ENCODE measurements around the gene NXNL2. TPM values are rescaled to one million over a fixed set of nuclear protein-coding genes. Genes with fewer than 3 reads are reported as not detected.

NXNL2 gene
- total RNA-seq, 6 experiments from 2014 or later, result 5.4 to 8.8 (median 8.2) TPM

GRCh38 chr9:88572684-88573083 lies 37.7 kb downstream of the NXNL2 start:
- 0 out of 2 replicates have a peak, but pooled peaks cover 3% of the 10 kb centered on the region for H3K27me3 Mint-ChIP-seq (ENCODE audit: insufficient read depth)
- H3K27ac Mint-ChIP-seq, result no peak overlapping the region
- DNase-seq, result no peak
- H3K9me3 Mint-ChIP-seq, result no peaks in the 10 kb centered on the region
- no peak for TF ChIP-seq CTCF (IDR thresholded peaks at IDR 0.05)
- no peak overlapping the region for H3K4me3 Mint-ChIP-seq
- H3K36me3 Mint-ChIP-seq (ENCODE audit: low read depth), result peaks cover 9% of the 10 kb centered on the region
- peaks cover 23% of the 10 kb centered on the region for H3K4me1 Mint-ChIP-seq (ENCODE audit: low read depth)

GRCh38 chr9:88574953-88575352 lies 40.0 kb downstream of the NXNL2 start:
- H3K36me3 Mint-ChIP-seq (ENCODE audit: low read depth), result peaks cover 9% of the 10 kb centered on the region
- H3K4me1 Mint-ChIP-seq (ENCODE audit: low read depth), result peaks cover 39% of the 10 kb centered on the region
- peak overlapping the region; percentile 49 for H3K27ac Mint-ChIP-seq
- no peak for TF ChIP-seq CTCF (IDR thresholded peaks at IDR 0.05)
- H3K27me3 Mint-ChIP-seq (ENCODE audit: insufficient read depth), result 0 out of 2 replicates have a peak, but pooled peaks cover 3% of the 10 kb centered on the region
- DNase-seq, result peak; percentile 33
- H3K4me3 Mint-ChIP-seq, result peak overlapping the region; percentile 67
- no peaks in the 10 kb centered on the region for H3K9me3 Mint-ChIP-seq

- peaks cover 9% of the 10 kb centered on the region for H3K36me3 Mint-ChIP-seq (ENCODE audit: low read depth)
- TF ChIP-seq CTCF (IDR thresholded peaks at IDR 0.05), result no peak
Measured at GRCh38 chr9:88577256-88578120, 42.5 kb downstream of the NXNL2 start.

GRCh38 chr9:88578121-88579049 lies 43.4 kb downstream of the NXNL2 start:
- Mint-ChIP-seq H3K9me3 (no peaks in the 10 kb centered on the region; the same call in 1 of the 2 replicates), H3K36me3 (ENCODE audit: low read depth) (peaks cover 12% of the 10 kb centered on the region), H3K4me3 (peak overlapping the region; percentile 59), H3K4me1 (ENCODE audit: low read depth) (peaks cover 52% of the 10 kb centered on the region), H3K27me3 (ENCODE audit: insufficient read depth) (0 out of 2 replicates have a peak, but pooled peaks cover 2% of the 10 kb centered on the region), H3K27ac (peak overlapping the region; percentile 68)
- TF ChIP-seq CTCF (IDR thresholded peaks at IDR 0.05), result peak; percentile 99
- DNase-seq, result peak; percentile 60

More at GRCh38 chr9:88577256-88578120, 42.5 kb downstream of the NXNL2 start:
- no peak for DNase-seq
- 0 out of 2 replicates have a peak, but pooled peaks cover 3% of the 10 kb centered on the region for H3K27me3 Mint-ChIP-seq (ENCODE audit: insufficient read depth)
- no peak overlapping the region for H3K27ac Mint-ChIP-seq
- no peaks in the 10 kb centered on the region for H3K9me3 Mint-ChIP-seq
- peaks cover 47% of the 10 kb centered on the region for H3K4me1 Mint-ChIP-seq (ENCODE audit: low read depth)
- no peak overlapping the region for H3K4me3 Mint-ChIP-seq

GRCh38 chr9:88579050-88579715 lies 44.2 kb downstream of the NXNL2 start:
- Mint-ChIP-seq H3K36me3 (ENCODE audit: low read depth) (peaks cover 12% of the 10 kb centered on the region), H3K9me3 (no peaks in the 10 kb centered on the region; the same call in 1 of the 2 replicates), H3K27ac (no peak overlapping the region), H3K27me3 (ENCODE audit: insufficient read depth) (no peaks in the 10 kb centered on the region), H3K4me3 (no peak overlapping the region), H3K4me1 (ENCODE audit: low read depth) (peaks cover 57% of the 10 kb centered on the region)
- no peak for DNase-seq
- no peak for TF ChIP-seq CTCF (IDR thresholded peaks at IDR 0.05)
